ENCODE results near the gene IL22. TPM values are rescaled to one million over a fixed set of nuclear protein-coding genes. Genes with fewer than 3 reads are reported as not detected.

Gene IL22
- total RNA-seq, 1 donor from 2014 or later = not detected

DNA sequence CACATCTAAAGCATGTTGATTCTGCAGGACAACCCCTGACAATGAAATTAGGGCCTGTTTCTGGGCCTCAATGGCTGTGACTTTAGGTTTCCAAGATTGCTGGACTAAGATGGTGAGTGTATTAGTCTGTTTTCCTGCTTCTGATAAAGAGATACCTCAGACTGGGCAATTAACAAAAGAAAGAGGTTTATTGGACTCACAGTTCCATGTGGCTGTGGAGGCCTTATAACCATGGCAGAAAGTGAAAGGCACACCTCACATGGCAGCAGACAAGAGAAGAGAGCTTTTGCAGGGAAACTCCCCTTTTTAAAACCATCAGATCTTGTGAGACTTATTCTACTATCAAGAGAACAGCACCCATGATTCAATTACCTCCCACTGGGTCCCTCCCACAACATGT, 10.6 kb downstream of the IL22 start:
- Mint-ChIP-seq H3K27me3 (ENCODE audit: low read depth) (no peaks in the 10 kb centered on the region), H3K36me3 (peaks cover 4% of the 10 kb centered on the region), H3K27ac (no peak overlapping the region), H3K4me3 (no peak overlapping the region), H3K9me3 (peaks cover 9% of the 10 kb centered on the region), H3K4me1 (peaks cover 65% of the 10 kb centered on the region)
- DNase-seq (ENCODE audit: low spot score in 2 of 2, unreplicated experiment in 2 of 2) = no peak
- no peak for TF ChIP-seq CTCF (IDR thresholded peaks at IDR 0.05; ENCODE audit: unreplicated experiment)

DNA sequence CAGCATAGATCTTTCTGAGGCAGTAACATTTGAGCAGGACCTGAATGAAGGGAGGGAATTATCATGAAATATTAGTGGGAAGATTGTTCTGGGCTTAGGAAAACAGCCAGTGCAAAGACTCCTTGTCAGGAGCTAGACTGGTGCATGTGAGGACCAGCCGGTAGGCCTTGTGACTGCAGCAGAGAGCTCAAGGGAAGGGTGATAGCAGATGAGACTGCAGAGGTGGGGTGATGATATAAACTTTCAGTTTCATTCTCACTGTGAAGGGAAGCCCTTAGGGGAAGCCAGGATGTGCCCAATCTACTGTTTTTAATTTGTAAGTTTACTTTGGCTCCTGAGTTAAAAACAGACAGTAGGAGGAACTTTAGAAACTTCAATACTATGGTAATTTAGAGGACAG, 12.4 kb downstream of the IL22 start:
- no peaks in the 10 kb centered on the region for H3K36me3 Mint-ChIP-seq
- DNase-seq (ENCODE audit: low spot score in 2 of 2, unreplicated experiment in 2 of 2) = no peak
- H3K4me3 Mint-ChIP-seq = no peak overlapping the region
- H3K4me1 Mint-ChIP-seq = peaks cover 61% of the 10 kb centered on the region
- H3K27ac Mint-ChIP-seq = peak overlapping the region; percentile 32
- no peaks in the 10 kb centered on the region for H3K27me3 Mint-ChIP-seq (ENCODE audit: low read depth)
- TF ChIP-seq CTCF (IDR thresholded peaks at IDR 0.05; ENCODE audit: unreplicated experiment) = no peak
- no peaks in the 10 kb centered on the region for H3K9me3 Mint-ChIP-seq

DNA sequence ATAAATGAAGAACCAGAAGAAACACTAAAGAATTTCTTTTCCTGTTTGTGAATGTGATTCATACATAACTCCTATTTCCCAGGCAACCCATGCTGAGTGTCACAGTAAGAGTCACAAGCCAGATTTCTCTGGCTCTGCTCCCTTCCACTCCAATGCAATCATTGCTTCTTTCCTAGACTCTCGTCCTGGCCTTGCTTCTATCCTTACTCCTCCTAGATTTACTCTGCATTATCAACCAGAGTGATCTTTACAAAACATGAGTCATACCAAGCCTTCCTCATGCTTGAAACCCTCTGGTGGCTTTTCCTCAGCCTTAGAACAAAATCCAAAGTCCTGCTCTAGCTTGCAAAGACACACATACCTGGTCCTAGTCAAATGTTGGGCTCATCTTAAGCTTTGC, 13.3 kb downstream of the IL22 start:
- no peak for TF ChIP-seq CTCF (IDR thresholded peaks at IDR 0.05; ENCODE audit: unreplicated experiment)
- Mint-ChIP-seq H3K27me3 (ENCODE audit: low read depth) (no peaks in the 10 kb centered on the region), H3K9me3 (no peaks in the 10 kb centered on the region), H3K4me1 (peaks cover 52% of the 10 kb centered on the region), H3K27ac (no peak overlapping the region), H3K4me3 (no peak overlapping the region), H3K36me3 (no peaks in the 10 kb centered on the region)
- no peak for DNase-seq (ENCODE audit: low spot score in 2 of 2, unreplicated experiment in 2 of 2)

DNA sequence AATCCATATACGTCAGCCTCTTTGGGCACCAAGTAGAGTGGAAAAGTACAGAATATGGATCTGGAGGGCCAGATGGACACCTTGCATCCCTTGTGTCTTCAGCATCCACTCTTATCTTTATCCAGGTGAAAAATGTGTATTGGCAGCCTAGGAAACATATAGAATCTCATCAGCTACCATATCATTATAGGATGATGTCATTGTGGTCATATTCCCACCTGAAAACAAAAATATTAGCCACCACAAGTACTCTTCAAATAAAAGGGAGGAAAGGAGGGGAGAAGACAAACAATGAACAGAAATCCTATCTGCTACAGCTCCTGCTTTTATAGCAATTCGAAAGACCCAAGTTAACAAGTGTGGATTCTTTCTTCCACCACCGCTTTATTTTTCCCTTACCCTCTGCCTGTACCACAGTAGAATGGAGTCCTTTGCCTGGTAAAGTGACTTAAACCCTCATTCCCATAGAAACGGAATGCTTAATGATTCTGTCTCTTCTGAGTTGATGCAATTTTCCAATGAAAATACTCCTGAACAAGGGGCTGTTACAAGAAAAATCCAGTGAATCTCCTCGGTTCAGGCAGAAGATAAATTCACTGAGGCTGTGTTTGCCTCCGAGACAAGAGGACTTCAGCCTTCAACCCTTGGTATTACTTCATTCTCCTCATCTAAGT, 14.0 kb downstream of the IL22 start:
- H3K4me1 Mint-ChIP-seq = peaks cover 47% of the 10 kb centered on the region
- H3K9me3 Mint-ChIP-seq = no peaks in the 10 kb centered on the region
- no peak overlapping the region for H3K4me3 Mint-ChIP-seq
- DNase-seq (ENCODE audit: low spot score in 2 of 2, unreplicated experiment in 2 of 2) = no peak
- H3K36me3 Mint-ChIP-seq = no peaks in the 10 kb centered on the region
- no peaks in the 10 kb centered on the region for H3K27me3 Mint-ChIP-seq (ENCODE audit: low read depth)
- no peak overlapping the region for H3K27ac Mint-ChIP-seq
- TF ChIP-seq CTCF (IDR thresholded peaks at IDR 0.05; ENCODE audit: unreplicated experiment) = no peak

DNA sequence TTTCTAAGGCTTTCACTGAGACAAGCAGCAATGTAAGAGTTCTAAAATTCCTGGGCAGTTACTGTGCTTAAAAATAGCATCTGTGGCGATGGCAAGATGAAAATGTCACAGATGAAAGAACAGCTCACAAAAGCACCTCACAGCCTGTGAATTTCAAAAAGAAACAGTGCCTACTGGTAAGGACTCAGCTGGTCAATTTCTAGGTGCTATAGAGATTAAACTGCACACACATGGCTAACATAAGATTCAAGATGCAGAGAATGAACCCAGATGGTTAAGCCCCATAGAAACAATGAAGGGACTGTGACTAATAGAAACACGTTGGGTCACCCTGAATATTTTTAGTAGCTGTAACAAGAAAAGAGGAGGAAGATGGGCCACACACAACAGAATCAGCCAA, 15.8 kb downstream of the IL22 start:
- peaks cover 30% of the 10 kb centered on the region for H3K4me1 Mint-ChIP-seq
- no peaks in the 10 kb centered on the region for H3K9me3 Mint-ChIP-seq
- no peak overlapping the region for H3K27ac Mint-ChIP-seq
- H3K27me3 Mint-ChIP-seq (ENCODE audit: low read depth) = no peaks in the 10 kb centered on the region
- no peaks in the 10 kb centered on the region for H3K36me3 Mint-ChIP-seq
- no peak overlapping the region for H3K4me3 Mint-ChIP-seq
- TF ChIP-seq CTCF (IDR thresholded peaks at IDR 0.05; ENCODE audit: unreplicated experiment) = no peak
- DNase-seq (ENCODE audit: low spot score in 2 of 2, unreplicated experiment in 2 of 2) = no peak

- no peaks in the 10 kb centered on the region for H3K9me3 Mint-ChIP-seq
- no peak overlapping the region for H3K4me3 Mint-ChIP-seq
- TF ChIP-seq CTCF (IDR thresholded peaks at IDR 0.05; ENCODE audit: unreplicated experiment) = no peak
- H3K27ac Mint-ChIP-seq = no peak overlapping the region
- H3K36me3 Mint-ChIP-seq = no peaks in the 10 kb centered on the region
- H3K4me1 Mint-ChIP-seq = peaks cover 30% of the 10 kb centered on the region
- H3K27me3 Mint-ChIP-seq (ENCODE audit: low read depth) = no peaks in the 10 kb centered on the region
- DNase-seq (ENCODE audit: low spot score in 2 of 2, unreplicated experiment in 2 of 2) = no peak
Measured at GRCh38 chr12:68237078-68237477, 16.3 kb downstream of the IL22 start.

All from mesothelial cell of epicardium (in vitro differentiated cells).